Naive thymus-derived CD4-positive, alpha-beta T cell (primary cell): ENCODE results near the gene PAIP1. TPM values are rescaled to one million over a fixed set of nuclear protein-coding genes. Genes with fewer than 3 reads are reported as not detected.

Experiments
- ATAC-seq: fragments of 150-1000 bp; cut with Tn5 transposase; 2 replicates; pipeline ENCODE4 v1.10.0; 2021; ENCODE audit warnings: mild to moderate bottlenecking, moderate library complexity
- CTCF ChIA-PET: fragments of 350-600 bp; sonication (Branson Sonifier 250); formaldehyde crosslinking; loops from one replicate; lab custom pipeline; 2021; ENCODE audit warnings: antibody characterized with exemption; lab: Charles Lee
- POLR2A ChIA-PET: fragments of 350-600 bp; sonication (Branson Sonifier 250); formaldehyde crosslinking; loops from one replicate; lab custom pipeline; 2021; ENCODE audit warnings: antibody characterized with exemption, inconsistent platforms; lab: Charles Lee
- DNase-seq, 9 donors: peaks; one replicate each; pipeline versions ENCODE4 v3.0.0 to v3.0.0-alpha.2; 2020 to 2022; ENCODE audit warnings: mixed read lengths in 1 of 9
- H3K27ac ChIP-seq: one replicate; pipeline ENCODE4 v1.7.0; 2013; ENCODE audit warnings: mild to moderate bottlenecking, low read depth, low read length, moderate library complexity
- H3K27me3 ChIP-seq, 2 donors: one replicate each; pipeline ENCODE4 v1.7.0; 2013; ENCODE audit warnings: low read length in 2 of 2, mild to moderate bottlenecking in 2 of 2, moderate library complexity in 2 of 2; ENCODE audit not compliant: control insufficient read depth in 2 of 2, insufficient read depth in 2 of 2
- H3K36me3 ChIP-seq, 3 experiments: 1 replicate in 2 of 3; 2 replicates in 1 of 3; pipeline ENCODE4 v1.7.0; 2013; ENCODE audit warnings: low read length in 3 of 3, mild to moderate bottlenecking in 3 of 3, moderate library complexity in 1 of 3; ENCODE audit not compliant: insufficient read depth in 3 of 3, control insufficient read depth in 2 of 3
- H3K4me1 ChIP-seq, 2 donors: one replicate each; pipeline ENCODE4 v1.7.0; 2013; ENCODE audit warnings: low read length in 2 of 2, mild to moderate bottlenecking in 2 of 2, moderate library complexity in 1 of 2; ENCODE audit not compliant: control insufficient read depth in 2 of 2, insufficient read depth in 2 of 2
- H3K4me3 ChIP-seq: 2 replicates; pipeline ENCODE4 v1.7.0; 2013; ENCODE audit warnings: mild to moderate bottlenecking, low read length
- H3K9me3 ChIP-seq, 3 experiments: 1 replicate in 2 of 3; 2 replicates in 1 of 3; pipeline ENCODE4 v1.7.0; 2013; ENCODE audit warnings: low read length in 3 of 3; ENCODE audit not compliant: control insufficient read depth in 2 of 3
- H3K27ac Mint-ChIP-seq, 9 donors: one replicate each; pipeline ENCODE4 v1.8.0; 2020 to 2022; ENCODE audit warnings: mixed read lengths in 9 of 9, mild to moderate bottlenecking in 8 of 9, moderate library complexity in 5 of 9, inconsistent platforms in 2 of 9
- H3K27me3 Mint-ChIP-seq, 5 donors: one replicate each; pipeline ENCODE4 v1.8.0; 2021 to 2022; ENCODE audit warnings: mixed read lengths in 5 of 5, mild to moderate bottlenecking in 1 of 5
- H3K36me3 Mint-ChIP-seq, 5 donors: one replicate each; pipeline ENCODE4 v1.8.0; 2020 to 2022; ENCODE audit warnings: mixed read lengths in 5 of 5, mild to moderate bottlenecking in 3 of 5, inconsistent platforms in 1 of 5
- H3K4me1 Mint-ChIP-seq, 7 donors: one replicate each; pipeline ENCODE4 v1.8.0; 2020 to 2022; ENCODE audit warnings: mixed read lengths in 7 of 7, mild to moderate bottlenecking in 3 of 7, inconsistent platforms in 1 of 7
- H3K4me3 Mint-ChIP-seq, 10 donors: one replicate each; pipeline ENCODE4 v1.8.0; 2020 to 2022; ENCODE audit warnings: mild to moderate bottlenecking in 10 of 10, mixed read lengths in 10 of 10, moderate library complexity in 6 of 10, inconsistent platforms in 2 of 10
- H3K9me3 Mint-ChIP-seq, 11 donors: one replicate each; pipeline ENCODE4 v1.8.0; 2020 to 2022; ENCODE audit warnings: mixed read lengths in 11 of 11, mild to moderate bottlenecking in 4 of 11, inconsistent platforms in 1 of 11, moderate library complexity in 1 of 11
- intact Hi-C, 2 donors: fragments of 100-400 bp; cut with micrococcal nuclease; formaldehyde crosslinking; loops; one replicate each; pipeline ENCODE4 v1.15.1; 2023
- polyA plus RNA-seq, 2 donors: library from polyadenylated mRNA; unstranded; fragments of 300-500 nt; fragmentation: Illumina TruSeq; gene quantifications; one replicate each; pipeline ENCODE4 v1.2.3, GENCODE V29; 2021
- total RNA-seq, 6 experiments: library from RNA in 5 of 6; stranded (reverse) in 5 of 6; gene quantifications; 1 replicate in 5 of 6; 2 replicates in 1 of 6; pipeline ENCODE4 v1.2.3 and lab custom pipeline; 2021 to 2026

PAIP1 gene
- total RNA-seq (10 to 100 TPM; 20.7 to 41.7 (median 39.2) TPM), polyA plus RNA-seq (10 to 100 TPM; 34.8 to 47.8 TPM), total RNA-seq (lab: John Stamatoyannopoulos, UW) (33.9 reads per million, percentile 63 among the genes with 10 or more reads in this experiment)

- peaks cover 17 to 30% of the 10 kb centered on the region in 2 donors for H3K4me1 ChIP-seq
- Mint-ChIP-seq H3K4me3 (peak within 1 kb of the TSS in 7 of 10 donors; percentile 88 to 97 (median 95)), H3K9me3 (no peaks in the 10 kb centered on the region), H3K4me1 (peaks cover 6 to 17% (median 7%) of the 10 kb centered on the region in 7 donors), H3K27ac (peak within 1 kb of the TSS; percentile 91 to 99 (median 98)), H3K36me3 (peaks cover 0 to 5% (median 0%) of the 10 kb centered on the region in 5 donors), H3K27me3 (peaks cover 0 to 18% (median 5%) of the 10 kb centered on the region in 5 donors)
- H3K27me3 ChIP-seq = no peaks in the 10 kb centered on the region
- no peaks in the 10 kb centered on the region for H3K9me3 ChIP-seq
- peak within 1 kb of the TSS; percentile 96 for H3K27ac ChIP-seq
- DNase-seq (peak; percentile 80 to 89 (median 87)), ATAC-seq (peak; percentile 89)
- intact Hi-C loops = loop anchor here (1.0 to 5.0 kb wide), 17 partner anchors 42 to 1653 kb away; partner anchors contain the start of genes C5orf34 (in 2 of the 2), HMGCS1 (in 2 of the 2), MRPS30 (in 2 of the 2) and NNT (in 2 of the 2)
- H3K36me3 ChIP-seq = peaks cover 0 to 8% (median 0%) of the 10 kb centered on the region in 3 experiments
- peak within 1 kb of the TSS; percentile 79 for H3K4me3 ChIP-seq
- ChIA-PET POLR2A (interaction anchor here (0.6 to 4.0 kb wide), 15 partner anchors 9 to 566 kb away, joined by 3 to 61 read pairs (median 5); partner anchors contain the start of genes C5orf34, NNT, TMEM267 and ZNF131), CTCF (interaction anchor here (0.7 to 2.7 kb wide), 2 partner anchors 16 to 73 kb away, joined by 3 to 14 read pairs; partner anchors contain the start of gene TMEM267)
Observed at GRCh38 chr5:43556857-43557542, at the start of gene PAIP1. PAIP1 (minus strand) TSS chr5:43557077; CDS start chr5:43556846, 231 bp downstream.

- peak overlapping the region in 1 of 10 donors; percentile 14 for H3K4me3 Mint-ChIP-seq
- peaks cover 27 to 75% (median 68%) of the 10 kb centered on the region in 7 donors for H3K4me1 Mint-ChIP-seq
- DNase-seq (no peak), ATAC-seq (no peak)
- H3K27me3 ChIP-seq = no peaks in the 10 kb centered on the region
- no peak overlapping the region for H3K4me3 ChIP-seq
- peaks cover 0 to 3% (median 0%) of the 10 kb centered on the region in 11 donors for H3K9me3 Mint-ChIP-seq
- peak overlapping the region in 2 of 9 donors; percentile 7 to 19 for H3K27ac Mint-ChIP-seq
- no peak overlapping the region for H3K27ac ChIP-seq
- intact Hi-C loops = loop anchor here in 1 of 2 donors (10.0 kb wide), 1 partner anchor 1702 kb away; the partner anchor contains the start of gene RIMOC1
- peaks cover 6 to 17% of the 10 kb centered on the region in 2 donors for H3K4me1 ChIP-seq
- POLR2A ChIA-PET = interaction anchor here (0.9 to 5.1 kb wide), 2 partner anchors 122 to 210 kb away, joined by 3 to 73 read pairs; partner anchors contain the start of gene TMEM267
- no peaks in the 10 kb centered on the region for H3K27me3 Mint-ChIP-seq
- peaks cover 0 to 20% (median 16%) of the 10 kb centered on the region in 3 experiments for H3K36me3 ChIP-seq
- peaks cover 3 to 35% (median 21%) of the 10 kb centered on the region in 5 donors for H3K36me3 Mint-ChIP-seq
- H3K9me3 ChIP-seq = no peaks in the 10 kb centered on the region
- CTCF ChIA-PET = interaction anchor here (0.6 to 0.8 kb wide), 2 partner anchors 697 to 1206 kb away, joined by 3 read pairs; no protein-coding TSS in a partner anchor
Observed at GRCh38 chr5:43606351-43606750, 49.5 kb upstream of the PAIP1 start.

- no peaks in the 10 kb centered on the region for H3K9me3 ChIP-seq
- H3K4me1 ChIP-seq = peaks cover 6 to 17% of the 10 kb centered on the region in 2 donors
- H3K36me3 Mint-ChIP-seq = peaks cover 0 to 32% (median 18%) of the 10 kb centered on the region in 5 donors
- peak overlapping the region; percentile 45 to 99 (median 94) for H3K4me3 Mint-ChIP-seq
- no peak for DNase-seq
- peak overlapping the region in 5 of 9 donors; percentile 25 to 95 (median 89) for H3K27ac Mint-ChIP-seq
- CTCF ChIA-PET = interaction anchor here (0.6 to 1.2 kb wide), 4 partner anchors 13 to 133 kb away, joined by 3 to 4 read pairs (median 3); partner anchors contain the start of gene TMEM267
- no peak overlapping the region for H3K4me3 ChIP-seq
- H3K27me3 Mint-ChIP-seq = no peaks in the 10 kb centered on the region
- H3K27me3 ChIP-seq = no peaks in the 10 kb centered on the region
- no peak for ATAC-seq
- POLR2A ChIA-PET = interaction anchor here (1.0 to 5.1 kb wide), 3 partner anchors 50 to 122 kb away, joined by 3 to 73 read pairs (median 30); partner anchors contain the start of gene TMEM267
- H3K4me1 Mint-ChIP-seq = peaks cover 20 to 74% (median 65%) of the 10 kb centered on the region in 7 donors
- peak overlapping the region; percentile 87 for H3K27ac ChIP-seq
- peaks cover 0 to 10% (median 8%) of the 10 kb centered on the region in 3 experiments for H3K36me3 ChIP-seq
- intact Hi-C loops = loop anchor here (5.0 to 10.0 kb wide), 5 partner anchors 292 to 1700 kb away; partner anchors contain the start of genes FBXO4 (in 1 of the 2), HMGCS1 (in 1 of the 2), RIMOC1 (in 1 of the 2) and ZNF131 (in 1 of the 2)
- peaks cover 0 to 3% (median 0%) of the 10 kb centered on the region in 11 donors for H3K9me3 Mint-ChIP-seq
Observed at GRCh38 chr5:43604699-43605098, 47.8 kb upstream of the PAIP1 start.

GRCh38 chr5:43603344-43604217, 46.7 kb upstream of the PAIP1 start:
- peaks cover 6 to 14% of the 10 kb centered on the region in 2 donors for H3K4me1 ChIP-seq
- H3K36me3 Mint-ChIP-seq = peaks cover 0 to 30% (median 14%) of the 10 kb centered on the region in 5 donors
- no peaks in the 10 kb centered on the region for H3K27me3 Mint-ChIP-seq
- peak overlapping the region; percentile 86 to 96 (median 92) for H3K27ac Mint-ChIP-seq
- H3K4me1 Mint-ChIP-seq = peaks cover 23 to 73% (median 61%) of the 10 kb centered on the region in 7 donors
- DNase-seq (peak; percentile 37 to 72 (median 61)), ATAC-seq (peak; percentile 79)
- peak overlapping the region; percentile 78 for H3K4me3 ChIP-seq
- H3K27ac ChIP-seq = peak overlapping the region; percentile 87
- peak overlapping the region; percentile 90 to 99 (median 94) for H3K4me3 Mint-ChIP-seq
- CTCF ChIA-PET = interaction anchor here (0.6 to 2.4 kb wide), 6 partner anchors 28 to 493 kb away, joined by 3 to 9 read pairs (median 4); partner anchors contain the start of gene TMEM267
- H3K9me3 ChIP-seq = no peaks in the 10 kb centered on the region
- no peaks in the 10 kb centered on the region for H3K27me3 ChIP-seq
- peaks cover 0 to 4% (median 0%) of the 10 kb centered on the region in 3 experiments for H3K36me3 ChIP-seq
- H3K9me3 Mint-ChIP-seq = peaks cover 0 to 3% (median 0%) of the 10 kb centered on the region in 11 donors
- POLR2A ChIA-PET = interaction anchor here (0.6 to 5.1 kb wide), 18 partner anchors 8 to 595 kb away, joined by 3 to 73 read pairs (median 3); partner anchors contain the start of genes TMEM267 and ZNF131
- intact Hi-C loops = loop anchor here (1.0 to 10.0 kb wide), 17 partner anchors 47 to 1733 kb away; partner anchors contain the start of genes C5orf34 (in 2 of the 2), HMGCS1 (in 2 of the 2), ZNF131 (in 2 of the 2) and FBXO4 (in 1 of the 2)
